WTC11 (cell line): Measurements from ENCODE around the gene TRIM25.

Source experiments
- CREB1 ChIP-seq: sonication (generic); formaldehyde crosslinking; IDR thresholded peaks from 2 replicates; pipeline ENCODE4 v1.8.0; 2023; ENCODE audit warnings: mild to moderate bottlenecking, missing genetic modification reagents
- CTCF ChIP-seq: fragments of 200-600 bp; IDR thresholded peaks from 2 replicates; pipeline ENCODE4 v1.8.0; 2022; ENCODE audit warnings: antibody characterized with exemption
- MAX ChIP-seq: sonication (generic); formaldehyde crosslinking; IDR thresholded peaks from 2 replicates; pipeline ENCODE4 v1.8.0; 2022; ENCODE audit warnings: mild to moderate bottlenecking, missing genetic modification reagents
- TP53 ChIP-seq: sonication (generic); formaldehyde crosslinking; IDR thresholded peaks from 2 replicates; pipeline ENCODE4 v1.8.1; 2023; ENCODE audit warnings: mild to moderate bottlenecking, missing genetic modification reagents

- TF ChIP-seq CREB1 (CRISPR knock-in tag): no peak
- no peak for TF ChIP-seq MAX (CRISPR knock-in tag)
- no peak for TF ChIP-seq CTCF
- TF ChIP-seq TP53 (CRISPR knock-in tag): no peak
Measured at GRCh38 chr17:56947741-56948140, 33.9 kb upstream of the TRIM25 start.
